HG03469 (cell line): ENCODE measurements around the gene SYK.

Experiments
- ATAC-seq: cut with Tn5 transposase; IDR thresholded peaks from one replicate; pipeline ENCODE4 v1.9.1; 2021; ENCODE audit warnings: mild to moderate bottlenecking, moderate library complexity, moderate number of reproducible peaks; ENCODE audit not compliant: unreplicated experiment

Gene SYK

DNA sequence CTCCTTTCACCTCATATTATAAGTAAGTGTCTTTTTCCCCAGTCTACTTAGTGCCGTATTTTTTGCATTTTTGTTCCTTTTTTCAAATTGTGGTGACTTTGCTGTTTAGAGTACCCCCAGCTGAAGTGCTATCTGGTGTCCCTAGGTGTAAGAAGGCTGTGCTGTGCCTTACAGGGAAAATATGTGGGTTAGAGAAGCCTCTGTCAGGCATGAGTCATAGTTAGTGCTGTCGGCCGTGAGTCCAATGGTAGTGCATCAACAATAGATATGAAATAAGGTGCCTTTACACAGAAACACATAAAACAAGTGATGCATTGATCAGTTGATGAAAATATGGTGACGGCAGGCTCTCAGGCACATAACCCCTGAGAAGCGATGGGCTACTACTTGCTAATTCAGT is 20.1 kb downstream of the SYK start:
- no peak for ATAC-seq

DNA sequence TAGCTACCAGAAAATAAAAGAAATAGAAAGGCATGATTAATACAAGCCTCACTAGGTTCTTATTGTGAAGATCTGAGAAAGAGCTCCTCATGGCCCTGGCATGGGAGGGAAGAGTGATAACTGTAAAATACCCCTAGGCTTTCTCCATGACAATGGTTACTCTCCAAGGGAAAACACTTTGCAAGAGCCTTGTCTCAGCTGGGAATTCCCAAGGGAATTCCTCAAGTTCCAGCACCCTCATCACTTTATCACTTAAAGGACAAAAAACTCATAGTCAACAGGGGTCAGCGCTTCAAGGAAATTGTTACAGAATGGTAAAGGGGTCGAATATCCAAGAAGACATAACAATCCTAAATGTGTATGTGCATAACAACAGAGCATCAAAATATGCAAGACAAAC is 21.2 kb downstream of the SYK start:
- no peak for ATAC-seq

DNA sequence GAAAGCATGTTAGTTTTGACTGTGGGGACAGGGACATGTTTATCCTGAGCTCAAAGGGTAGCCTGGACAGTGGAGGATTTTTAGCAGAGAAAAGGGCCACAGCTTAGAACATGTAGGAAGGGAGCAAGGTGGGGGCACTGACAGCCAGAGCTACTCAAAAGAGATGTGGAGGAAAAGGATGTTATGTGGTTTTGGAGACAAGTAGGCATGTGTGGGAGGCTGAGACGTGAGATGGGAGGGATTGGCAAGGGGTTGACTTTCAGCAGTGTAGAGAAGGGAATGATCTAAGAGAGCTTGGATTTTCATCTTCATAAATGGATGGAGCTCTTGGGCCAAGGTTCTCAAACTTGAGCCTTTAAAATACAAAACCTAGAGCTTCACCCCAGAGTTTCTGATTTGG is 24.0 kb downstream of the SYK start:
- ATAC-seq, result no peak

DNA sequence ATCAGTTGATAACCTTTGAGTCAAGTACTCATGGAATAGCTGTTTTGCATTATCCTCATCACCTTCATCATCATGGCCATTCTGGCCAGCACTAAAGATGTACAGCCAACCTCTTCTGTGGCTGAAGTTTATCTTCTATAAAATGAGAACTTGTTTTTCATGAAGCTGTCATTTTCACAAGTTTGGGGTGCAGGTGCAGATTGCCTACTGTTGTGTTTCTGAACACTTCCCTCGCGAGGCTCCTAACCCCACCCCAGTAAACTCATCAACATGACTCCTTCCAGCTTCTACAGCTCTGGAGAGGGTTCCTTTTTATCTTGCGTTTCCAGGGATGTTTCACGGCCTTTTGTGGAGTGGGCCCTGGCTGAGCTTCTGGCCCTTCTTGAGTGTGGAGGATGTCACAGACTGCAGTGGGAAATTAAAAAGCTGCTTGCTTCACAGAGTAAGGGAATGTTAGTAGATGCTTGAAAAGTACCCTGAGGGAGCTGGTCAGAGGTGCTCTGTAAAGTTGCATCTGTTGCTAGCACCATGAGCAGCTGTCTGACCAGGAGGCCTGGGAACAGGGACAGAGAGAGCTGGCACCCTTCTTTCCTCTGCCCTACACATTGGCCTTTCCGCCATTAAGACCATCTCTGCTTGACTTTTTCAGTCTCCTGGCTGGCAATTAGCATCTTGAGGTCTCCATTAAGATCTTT is 24.9 kb downstream of the SYK start:
- no peak for ATAC-seq

GRCh38 chr9:90827181-90827871 is 25.7 kb downstream of the SYK start:
- ATAC-seq, result peak; percentile 39

GRCh38 chr9:90830051-90830450 is 28.4 kb downstream of the SYK start:
- no peak for ATAC-seq

- no peak for ATAC-seq
Measured at GRCh38 chr9:90830977-90831376, 29.4 kb downstream of the SYK start.

DNA sequence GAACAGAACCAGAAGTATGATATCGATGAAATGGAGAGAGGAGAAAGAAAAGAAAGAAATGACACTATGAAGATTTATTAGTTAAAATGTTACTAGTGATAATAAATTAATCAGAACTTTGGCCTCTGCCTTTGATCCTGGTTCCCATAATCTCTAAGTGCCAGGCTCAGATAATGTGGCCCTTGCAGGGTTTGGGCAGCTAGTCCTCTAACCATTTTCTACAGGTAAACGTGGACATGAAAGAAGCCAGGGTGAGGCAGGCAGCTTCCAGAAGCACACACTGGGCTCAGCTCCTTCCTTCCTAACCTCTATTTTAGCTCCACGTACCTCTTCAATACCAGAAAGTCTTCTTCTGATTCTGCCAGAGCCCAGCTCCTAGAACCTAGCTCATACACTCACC is 30.6 kb downstream of the SYK start:
- ATAC-seq, result no peak

DNA sequence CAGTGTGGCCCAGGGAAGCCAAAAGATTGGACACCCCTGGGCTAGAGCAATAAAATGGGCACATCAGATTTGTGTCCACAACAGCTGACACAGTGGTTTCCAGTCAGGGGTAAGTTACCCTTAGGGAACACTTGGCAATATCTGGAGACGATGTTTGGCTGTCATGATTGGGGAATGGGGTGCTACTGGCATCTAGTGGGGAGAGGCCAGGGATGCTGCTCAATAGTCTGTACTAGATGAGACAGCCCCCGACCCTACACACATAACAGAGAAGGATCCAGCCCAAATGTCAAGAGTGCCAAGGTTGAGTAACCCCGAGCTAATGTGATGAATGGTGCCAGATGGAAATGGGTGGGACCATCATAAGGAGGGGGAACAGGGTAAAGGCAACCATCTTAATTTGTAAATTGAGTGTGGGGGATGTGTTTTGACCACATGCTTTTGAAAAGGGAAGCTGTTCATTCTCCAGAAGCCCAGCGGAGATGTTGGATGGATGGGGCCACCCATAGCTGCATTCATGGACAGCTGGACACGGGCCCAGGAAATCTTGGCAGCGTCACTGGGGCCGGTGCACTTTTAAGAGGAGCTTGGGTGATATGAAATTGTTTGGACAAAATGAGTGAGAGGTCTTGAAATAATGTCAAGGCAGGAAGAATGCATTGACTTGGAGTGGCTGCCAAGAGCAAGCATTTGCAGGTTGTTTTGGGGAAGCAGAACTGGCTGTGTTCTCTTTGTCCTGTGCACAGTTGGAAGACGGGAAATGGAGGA is 33.4 kb downstream of the SYK start:
- ATAC-seq, result no peak

GRCh38 chr9:90836411-90837080 is 34.9 kb downstream of the SYK start:
- no peak for ATAC-seq

GRCh38 chr9:90838098-90838497 is 36.5 kb downstream of the SYK start:
- ATAC-seq, result no peak

DNA sequence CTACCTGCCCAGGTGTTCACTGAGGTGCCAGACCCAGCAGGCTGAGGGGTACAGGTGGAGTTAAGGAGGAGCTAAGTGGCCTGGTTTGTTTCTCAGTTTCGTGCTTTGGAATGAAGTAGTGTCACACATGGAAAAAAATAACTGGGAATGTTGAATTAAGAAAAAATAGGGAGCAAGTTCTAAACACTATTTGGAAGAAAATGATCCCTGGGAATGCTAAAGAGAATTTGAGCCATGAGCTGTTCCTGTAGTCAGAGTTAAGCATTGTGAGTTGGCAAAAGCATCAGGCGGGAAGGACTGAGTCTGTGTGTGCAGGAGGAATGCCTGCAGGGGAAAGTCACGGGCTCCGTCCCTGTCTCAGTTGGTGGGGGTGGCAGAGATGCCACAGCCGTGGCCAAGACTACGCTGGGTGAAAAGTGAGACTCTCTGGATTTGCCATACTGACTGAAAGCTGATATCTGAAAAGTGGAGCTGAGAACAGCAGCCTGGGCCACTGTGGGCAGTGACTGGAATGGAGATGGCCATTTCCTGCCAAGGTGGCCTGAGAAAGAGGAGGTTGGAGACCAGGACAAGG is 37.0 kb downstream of the SYK start:
- ATAC-seq, result no peak

DNA sequence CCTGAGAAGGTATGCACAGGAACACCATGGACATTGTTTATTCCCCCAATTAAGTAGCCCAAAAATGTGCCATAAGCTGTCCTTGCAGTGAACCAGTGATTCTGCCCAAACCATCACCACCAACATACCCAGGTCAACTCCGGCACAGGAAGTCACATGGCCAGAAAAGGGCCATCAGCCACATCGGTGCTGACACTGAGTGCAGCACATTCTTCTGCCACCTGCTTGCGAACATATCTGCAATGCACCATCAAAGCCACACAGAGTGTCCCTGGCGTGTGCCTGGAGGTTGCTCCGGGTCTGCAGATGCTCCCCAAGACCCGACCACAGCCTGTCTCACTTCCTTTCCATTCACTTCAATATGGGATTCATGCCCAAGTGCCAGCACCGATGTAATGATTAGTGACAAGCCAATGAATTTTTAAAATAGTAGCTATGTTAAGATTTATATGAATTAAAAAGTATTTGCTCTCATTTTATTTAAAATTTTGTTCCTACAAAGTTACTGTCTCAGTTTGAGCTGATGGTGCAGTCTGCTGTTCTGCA is 37.6 kb downstream of the SYK start:
- ATAC-seq, result peak; percentile 51

DNA sequence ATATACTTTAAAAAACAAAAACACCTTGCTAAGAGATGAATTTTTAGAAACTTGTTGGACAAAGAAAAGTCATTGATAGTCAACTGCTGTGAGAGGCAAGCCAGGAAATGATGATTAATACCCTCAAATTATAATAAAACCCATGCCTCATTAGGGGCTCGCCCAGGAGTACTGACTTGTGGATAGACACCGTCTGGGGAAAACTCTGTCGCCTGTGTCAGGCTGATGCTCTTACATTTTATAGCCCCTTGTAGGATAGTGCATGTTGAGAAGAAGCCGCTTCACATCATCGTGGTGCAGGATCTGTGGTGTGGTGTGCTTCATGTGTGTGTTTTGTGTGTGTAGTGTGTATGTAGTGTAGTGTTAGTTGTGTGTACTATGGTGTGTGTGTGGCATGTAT is 39.1 kb downstream of the SYK start:
- ATAC-seq, result no peak

- no peak for ATAC-seq
Measured at GRCh38 chr9:90841213-90841612, 39.6 kb downstream of the SYK start.

GRCh38 chr9:90841615-90842014 is 40.0 kb downstream of the SYK start:
- ATAC-seq, result no peak

DNA sequence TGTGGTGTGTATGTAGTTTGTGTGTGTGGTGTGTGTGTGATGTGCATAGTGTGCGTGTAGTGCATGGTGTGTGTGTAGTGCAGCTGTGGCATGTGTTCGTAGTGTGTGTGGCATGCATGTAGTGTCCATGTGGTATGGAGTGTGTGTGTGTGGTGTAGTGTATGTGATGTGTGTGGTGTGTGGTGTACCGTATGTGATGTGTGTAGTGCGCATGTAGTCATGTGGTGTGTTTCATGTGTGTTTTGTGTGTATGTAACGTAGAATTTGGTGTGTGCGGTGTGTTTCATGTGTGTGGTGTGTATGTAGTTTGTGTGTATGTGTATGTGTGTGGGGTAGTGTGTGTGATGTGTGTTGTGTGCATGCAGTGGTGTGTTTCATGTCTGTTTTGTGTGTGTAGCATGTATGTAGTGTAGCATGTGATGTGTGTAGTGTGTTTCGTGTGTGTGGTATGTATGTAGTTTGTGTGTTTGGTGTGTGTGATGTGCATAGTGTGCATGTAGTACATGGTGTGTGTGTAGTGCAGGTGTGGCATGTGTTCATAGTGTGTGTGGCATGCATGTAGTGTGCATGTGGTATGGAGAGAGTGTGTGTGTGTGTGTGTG is 40.7 kb downstream of the SYK start:
- no peak for ATAC-seq

- ATAC-seq, result no peak
Measured at GRCh38 chr9:90842996-90843395, 41.4 kb downstream of the SYK start.

- no peak for ATAC-seq
Measured at GRCh38 chr9:90843525-90843924, 41.9 kb downstream of the SYK start.

GRCh38 chr9:90844326-90844725 is 42.7 kb downstream of the SYK start:
- ATAC-seq, result no peak
